MG63 (cell line): ENCODE measurements around the gene CACNA2D3. TPM values are rescaled to one million over a fixed set of nuclear protein-coding genes. Genes with fewer than 3 reads are reported as not detected.

Experiments
- DNase-seq: peaks from one replicate; pipeline ENCODE4 v3.0.0-alpha.2; 2020
- H3K27me3 ChIP-seq: fragments of 250-450 bp; sonication (Bioruptor Pico); 2 replicates; pipeline ENCODE4 v1.5.1; 2020; ENCODE audit warnings: mild to moderate bottlenecking, moderate library complexity
- H3K36me3 ChIP-seq: fragments of 250-450 bp; sonication (Bioruptor Pico); 2 replicates; pipeline ENCODE4 v1.5.1; 2020; ENCODE audit warnings: mild to moderate bottlenecking, moderate library complexity
- H3K4me3 ChIP-seq: fragments of 250-450 bp; sonication (Bioruptor Pico); 2 replicates; pipeline ENCODE4 v1.5.1; 2020; ENCODE audit warnings: mild to moderate bottlenecking, moderate library complexity
- H3K9me3 ChIP-seq: fragments of 250-450 bp; sonication (Bioruptor Pico); 2 replicates; pipeline ENCODE4 v1.5.1; 2020; ENCODE audit warnings: mild to moderate bottlenecking, moderate library complexity
- total RNA-seq: library from RNA; depleted of rRNA; stranded (reverse); fragments of >200 nt; shearing (Covaris generic); gene quantifications from 2 replicates; pipeline ENCODE4 v1.2.3, GENCODE V29; 2014; ENCODE audit warnings: low replicate concordance; rRNA removed

Gene CACNA2D3
- total RNA-seq, 1 experiment from 2014 or later: 2.0 TPM

DNA sequence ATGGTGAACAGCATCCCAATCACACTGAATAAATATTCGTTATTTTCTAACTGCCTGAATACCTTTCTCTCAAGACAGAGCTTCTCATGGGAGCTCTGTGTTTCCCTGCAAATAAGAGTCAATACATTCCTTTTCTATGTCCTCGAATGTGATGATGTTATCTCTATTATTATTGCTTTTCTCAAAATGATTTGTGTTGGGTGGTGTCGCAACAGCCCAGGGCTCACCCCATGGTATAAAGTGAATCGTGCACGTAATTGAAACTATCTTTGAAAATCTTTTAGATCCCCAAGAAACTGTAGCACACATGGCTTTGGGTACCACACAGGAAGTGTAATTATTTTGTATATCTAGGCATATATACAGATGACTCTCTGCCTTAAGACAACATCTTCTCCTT is 996.1 kb downstream of the CACNA2D3 start:
- no peak for DNase-seq
- Histone ChIP-seq H3K9me3 (no peaks in the 10 kb centered on the region), H3K27me3 (no peaks in the 10 kb centered on the region), H3K4me3 (no peak overlapping the region), H3K36me3 (no peaks in the 10 kb centered on the region)

DNA sequence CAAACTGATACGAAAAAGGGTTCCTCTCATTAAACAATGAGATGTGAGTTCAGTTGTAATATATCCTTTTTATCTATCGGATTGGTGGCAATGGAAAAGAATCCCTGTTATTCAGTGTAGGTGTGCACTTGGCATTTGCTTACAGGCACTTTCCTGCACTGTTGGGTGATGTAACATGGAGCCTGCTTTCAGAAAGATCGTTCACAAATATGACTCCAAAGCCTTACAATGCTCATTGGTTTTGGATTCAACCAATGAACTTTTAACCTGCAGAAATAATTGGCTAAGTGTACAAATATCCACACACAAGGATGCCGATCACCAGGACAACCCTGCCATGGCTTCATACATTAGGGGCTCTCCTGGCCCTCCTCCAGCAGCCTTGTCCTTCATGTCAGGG is 996.9 kb downstream of the CACNA2D3 start:
- Histone ChIP-seq H3K9me3 (no peaks in the 10 kb centered on the region), H3K36me3 (no peaks in the 10 kb centered on the region), H3K4me3 (no peak overlapping the region), H3K27me3 (no peaks in the 10 kb centered on the region)
- no peak for DNase-seq

DNA sequence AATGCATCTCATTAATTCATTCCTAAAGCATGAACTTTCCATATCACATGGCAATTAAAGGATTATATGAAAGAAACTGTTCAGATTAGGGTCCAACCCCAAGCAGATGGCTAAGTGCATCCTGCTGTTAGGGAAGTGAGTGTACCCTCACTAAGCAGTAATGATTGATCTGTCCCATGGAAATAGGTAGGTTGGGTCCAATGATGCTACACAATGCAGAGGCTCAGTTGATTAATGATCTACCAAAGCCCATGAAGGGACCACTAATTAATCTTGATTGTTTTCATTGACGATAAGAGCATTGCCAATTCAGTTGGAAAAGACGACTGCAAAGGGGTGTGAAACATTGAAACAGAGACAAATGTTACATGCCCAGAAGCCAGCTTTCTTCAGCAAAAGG is 1000.0 kb downstream of the CACNA2D3 start:
- no peaks in the 10 kb centered on the region for H3K9me3 ChIP-seq
- H3K27me3 ChIP-seq: no peaks in the 10 kb centered on the region
- no peak for DNase-seq

More for the DNA sequence above, 1000.0 kb downstream of the CACNA2D3 start:
- H3K4me3 ChIP-seq: no peak overlapping the region
- no peaks in the 10 kb centered on the region for H3K36me3 ChIP-seq

Other genes starting within 250 kb of the CACNA2D3 start
- gene ACTR8, start 240.4 kb upstream of the CACNA2D3 start, total RNA-seq: 13.3 and 13.5 TPM in 2 replicates
- 37.0 and 58.7 TPM in 2 replicates for gene SELENOK, start 230.7 kb upstream of the CACNA2D3 start, total RNA-seq